Ishikawa (cell line): ENCODE results near the gene GXYLT2.

ENCODE experiments used
- CEBPB ChIP-seq: IDR thresholded peaks from 2 replicates; pipeline ENCODE4 v1.6.1; 2012
- CREB1 ChIP-seq: IDR thresholded peaks from 2 replicates; pipeline ENCODE4 v1.6.1; 2012; ENCODE audit warnings: low read depth
- EGR1 ChIP-seq: IDR thresholded peaks from 2 replicates; pipeline ENCODE4 v1.6.1; 2012
- EP300 ChIP-seq: IDR thresholded peaks from 2 replicates; pipeline ENCODE4 v1.6.1; 2012; ENCODE audit warnings: borderline replicate concordance
- FOXM1 ChIP-seq: IDR thresholded peaks from 2 replicates; pipeline ENCODE4 v1.6.1; 2012; ENCODE audit warnings: low read depth, borderline replicate concordance
- NFIC ChIP-seq: IDR thresholded peaks from 2 replicates; pipeline ENCODE4 v1.6.1; 2012
- RAD21 ChIP-seq: IDR thresholded peaks from 2 replicates; pipeline ENCODE4 v1.6.1; 2012; ENCODE audit warnings: low read depth
- TAF1 ChIP-seq: IDR thresholded peaks from 2 replicates; pipeline ENCODE4 v1.6.1; 2012; ENCODE audit warnings: low read depth, mild to moderate bottlenecking
- TCF12 ChIP-seq: IDR thresholded peaks from 2 replicates; pipeline ENCODE4 v1.6.1; 2012; ENCODE audit warnings: low read depth
- TEAD4 ChIP-seq: IDR thresholded peaks from 2 replicates; pipeline ENCODE4 v1.6.1; 2012
- USF1 ChIP-seq: IDR thresholded peaks from 2 replicates; pipeline ENCODE4 v1.6.1; 2012
- YY1 ChIP-seq: IDR thresholded peaks from 2 replicates; pipeline ENCODE4 v1.6.1; 2012; ENCODE audit warnings: low read depth
- ZBTB7A ChIP-seq: IDR thresholded peaks from 2 replicates; pipeline ENCODE4 v1.6.1; 2012; ENCODE audit warnings: low read depth
- TF ChIP-seq, protein P1 (sequence below): IDR thresholded peaks from 2 replicates; pipeline ENCODE4 v1.6.1; 2012; ENCODE audit warnings: low read depth, mild to moderate bottlenecking
- TF ChIP-seq, protein P2 (sequence below): IDR thresholded peaks from 2 replicates; pipeline ENCODE4 v1.6.1; 2012

The GXYLT2 gene

GRCh38 chr3:72855001-72855400, 32.8 kb upstream of the GXYLT2 start:
- TF ChIP-seq EGR1 (no peak), RAD21 (no peak), CREB1 (no peak), EP300 (no peak), YY1 (no peak), TAF1 (no peak), ZBTB7A (no peak), TCF12 (no peak), NFIC (no peak), TEAD4 (no peak)
- TF ChIP-seq, protein P1, sequence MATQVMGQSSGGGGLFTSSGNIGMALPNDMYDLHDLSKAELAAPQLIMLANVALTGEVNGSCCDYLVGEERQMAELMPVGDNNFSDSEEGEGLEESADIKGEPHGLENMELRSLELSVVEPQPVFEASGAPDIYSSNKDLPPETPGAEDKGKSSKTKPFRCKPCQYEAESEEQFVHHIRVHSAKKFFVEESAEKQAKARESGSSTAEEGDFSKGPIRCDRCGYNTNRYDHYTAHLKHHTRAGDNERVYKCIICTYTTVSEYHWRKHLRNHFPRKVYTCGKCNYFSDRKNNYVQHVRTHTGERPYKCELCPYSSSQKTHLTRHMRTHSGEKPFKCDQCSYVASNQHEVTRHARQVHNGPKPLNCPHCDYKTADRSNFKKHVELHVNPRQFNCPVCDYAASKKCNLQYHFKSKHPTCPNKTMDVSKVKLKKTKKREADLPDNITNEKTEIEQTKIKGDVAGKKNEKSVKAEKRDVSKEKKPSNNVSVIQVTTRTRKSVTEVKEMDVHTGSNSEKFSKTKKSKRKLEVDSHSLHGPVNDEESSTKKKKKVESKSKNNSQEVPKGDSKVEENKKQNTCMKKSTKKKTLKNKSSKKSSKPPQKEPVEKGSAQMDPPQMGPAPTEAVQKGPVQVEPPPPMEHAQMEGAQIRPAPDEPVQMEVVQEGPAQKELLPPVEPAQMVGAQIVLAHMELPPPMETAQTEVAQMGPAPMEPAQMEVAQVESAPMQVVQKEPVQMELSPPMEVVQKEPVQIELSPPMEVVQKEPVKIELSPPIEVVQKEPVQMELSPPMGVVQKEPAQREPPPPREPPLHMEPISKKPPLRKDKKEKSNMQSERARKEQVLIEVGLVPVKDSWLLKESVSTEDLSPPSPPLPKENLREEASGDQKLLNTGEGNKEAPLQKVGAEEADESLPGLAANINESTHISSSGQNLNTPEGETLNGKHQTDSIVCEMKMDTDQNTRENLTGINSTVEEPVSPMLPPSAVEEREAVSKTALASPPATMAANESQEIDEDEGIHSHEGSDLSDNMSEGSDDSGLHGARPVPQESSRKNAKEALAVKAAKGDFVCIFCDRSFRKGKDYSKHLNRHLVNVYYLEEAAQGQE = no peak
- TF ChIP-seq, protein P2, sequence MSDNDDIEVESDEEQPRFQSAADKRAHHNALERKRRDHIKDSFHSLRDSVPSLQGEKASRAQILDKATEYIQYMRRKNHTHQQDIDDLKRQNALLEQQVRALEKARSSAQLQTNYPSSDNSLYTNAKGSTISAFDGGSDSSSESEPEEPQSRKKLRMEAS = no peak

GRCh38 chr3:72860053-72860452, 27.8 kb upstream of the GXYLT2 start:
- no peak for TF ChIP-seq CREB1
- no peak for TF ChIP-seq NFIC
- TF ChIP-seq, protein P2 = no peak
- no peak for TF ChIP-seq TCF12
- no peak for TF ChIP-seq YY1
- no peak for TF ChIP-seq FOXM1
- no peak for TF ChIP-seq CEBPB
- no peak for TF ChIP-seq USF1
- TF ChIP-seq TEAD4 = no peak
- no peak for TF ChIP-seq TAF1
- TF ChIP-seq ZBTB7A = no peak
- TF ChIP-seq, protein P1 = no peak
- TF ChIP-seq EP300 = no peak
- no peak for TF ChIP-seq RAD21
- no peak for TF ChIP-seq EGR1

DNA sequence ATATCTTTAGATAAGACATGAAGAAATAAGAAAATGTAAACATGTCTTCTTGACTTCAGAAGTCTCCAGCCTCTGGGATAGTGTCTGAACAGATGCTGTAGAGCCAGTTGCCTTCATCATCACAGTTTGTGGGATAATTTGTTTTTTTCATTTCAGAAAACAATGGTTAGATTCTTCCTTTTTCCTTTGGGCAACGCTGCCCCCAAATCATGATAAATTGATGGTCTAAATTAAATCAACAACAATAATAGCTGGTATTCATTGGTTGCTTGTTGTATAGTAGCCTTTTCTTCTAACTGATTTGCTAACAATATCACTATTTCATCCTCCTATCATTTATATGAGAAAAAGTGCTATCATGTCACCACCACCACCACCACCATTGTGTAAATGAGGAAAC, 27.0 kb upstream of the GXYLT2 start:
- TF ChIP-seq FOXM1 (no peak), EP300 (no peak), TAF1 (no peak), USF1 (no peak), YY1 (no peak), TCF12 (no peak), CEBPB (no peak), ZBTB7A (no peak), EGR1 (no peak), CREB1 (no peak), TEAD4 (no peak)
- TF ChIP-seq, protein P1 = no peak

- TF ChIP-seq TCF12 (no peak), YY1 (no peak), EP300 (no peak), NFIC (no peak), FOXM1 (no peak), CEBPB (no peak), TEAD4 (no peak), TAF1 (no peak), RAD21 (no peak), ZBTB7A (no peak), CREB1 (no peak), USF1 (no peak), EGR1 (no peak)
- TF ChIP-seq, protein P1 = no peak
- TF ChIP-seq, protein P2 = no peak
Measured at GRCh38 chr3:72862314-72863090, 25.3 kb upstream of the GXYLT2 start.
